Endodermal cell (in vitro differentiated cells): ENCODE measurements around the gene FLNC. TPM values are rescaled to one million over a fixed set of nuclear protein-coding genes. Genes with fewer than 3 reads are reported as not detected.

Experiments used
- DNase-seq: peaks from one replicate; pipeline ENCODE4 v3.0.0-alpha.2; 2017
- H3K27ac ChIP-seq: 2 replicates; pipeline ENCODE4 v1.5.1; 2013; ENCODE audit warnings: mild to moderate bottlenecking, low read depth, low read length, moderate library complexity
- H3K27me3 ChIP-seq: 2 replicates; pipeline ENCODE4 v1.6.1; 2013; ENCODE audit warnings: mild to moderate bottlenecking, low read length, moderate library complexity; ENCODE audit not compliant: insufficient read depth, control insufficient read depth, poor library complexity, severe bottlenecking
- H3K36me3 ChIP-seq: 2 replicates; pipeline ENCODE4 v1.7.0; 2013; ENCODE audit warnings: mild to moderate bottlenecking, low read length, moderate library complexity; ENCODE audit not compliant: control insufficient read depth, insufficient read depth
- H3K4me1 ChIP-seq: one replicate; pipeline ENCODE4 v1.7.0; 2013; ENCODE audit warnings: low read length; ENCODE audit not compliant: control insufficient read depth, insufficient read depth
- H3K4me3 ChIP-seq: 2 replicates; pipeline ENCODE4 v1.5.1; 2013; ENCODE audit warnings: mild to moderate bottlenecking, low read length, moderate library complexity
- H3K9ac ChIP-seq: 2 replicates; pipeline ENCODE4 v1.6.1; 2013; ENCODE audit warnings: mild to moderate bottlenecking, low read length, moderate library complexity; ENCODE audit not compliant: poor library complexity, severe bottlenecking; ENCODE audit errors: extremely low read depth
- H3K9me3 ChIP-seq: 2 replicates; pipeline ENCODE4 v1.6.1; 2013; ENCODE audit warnings: mild to moderate bottlenecking, low read length, moderate library complexity; ENCODE audit not compliant: control insufficient read depth
- H3K27ac Mint-ChIP-seq: 2 replicates; pipeline ENCODE4 v1.8.0; 2020; ENCODE audit warnings: mixed read lengths
- H3K27me3 Mint-ChIP-seq: 2 replicates; pipeline ENCODE4 v1.8.0; 2021; ENCODE audit warnings: mild to moderate bottlenecking, mixed read lengths; ENCODE audit not compliant: insufficient read depth
- H3K36me3 Mint-ChIP-seq: 2 replicates; pipeline ENCODE4 v1.8.0; 2020; ENCODE audit warnings: low read depth, mixed read lengths
- H3K4me1 Mint-ChIP-seq: 2 replicates; pipeline ENCODE4 v1.8.0; 2020; ENCODE audit warnings: mixed read lengths
- H3K4me3 Mint-ChIP-seq: 2 replicates; pipeline ENCODE4 v1.8.0; 2020; ENCODE audit warnings: mild to moderate bottlenecking, moderate library complexity, mixed read lengths
- H3K9me3 Mint-ChIP-seq: 2 replicates; pipeline ENCODE4 v1.8.0; 2020; ENCODE audit warnings: mild to moderate bottlenecking, mixed read lengths
- WGBS, 2 experiments: methylation state at CpG; one replicate each; pipeline versions ENCODE4 v1.1.5 to v1.1.7; 2013; ENCODE audit warnings: missing lambda C conversion rate in 2 of 2, mixed read lengths in 1 of 2; ENCODE audit not compliant: insufficient coverage in 1 of 2, insufficient read length in 1 of 2; 5-methylcytosine and 5-hydroxymethylcytosine counted together
- total RNA-seq, 2 donors: library from RNA; stranded (reverse); fragmentation: NEBNext Ultra II Directional in 1 of 2; extraction: Animal tissue kit (Norgen Biotek cat#: 25700) in 1 of 2; gene quantifications; 2 replicates in 1 of 2; 3 replicates in 1 of 2; pipeline ENCODE4 v1.2.1, GENCODE V29; 2021
- TF ChIP-seq, protein P1 (sequence below): fragments of 200-600 bp; sonication (generic); conservative IDR thresholded peaks from 2 replicates; pipeline ENCODE4 v1.5.0; 2021; ENCODE audit warnings: antibody characterized with exemption, mild to moderate bottlenecking

The FLNC gene
- total RNA-seq, 2 donors from 2014 or later, result 6.6 to 11.5 TPM

DNA sequence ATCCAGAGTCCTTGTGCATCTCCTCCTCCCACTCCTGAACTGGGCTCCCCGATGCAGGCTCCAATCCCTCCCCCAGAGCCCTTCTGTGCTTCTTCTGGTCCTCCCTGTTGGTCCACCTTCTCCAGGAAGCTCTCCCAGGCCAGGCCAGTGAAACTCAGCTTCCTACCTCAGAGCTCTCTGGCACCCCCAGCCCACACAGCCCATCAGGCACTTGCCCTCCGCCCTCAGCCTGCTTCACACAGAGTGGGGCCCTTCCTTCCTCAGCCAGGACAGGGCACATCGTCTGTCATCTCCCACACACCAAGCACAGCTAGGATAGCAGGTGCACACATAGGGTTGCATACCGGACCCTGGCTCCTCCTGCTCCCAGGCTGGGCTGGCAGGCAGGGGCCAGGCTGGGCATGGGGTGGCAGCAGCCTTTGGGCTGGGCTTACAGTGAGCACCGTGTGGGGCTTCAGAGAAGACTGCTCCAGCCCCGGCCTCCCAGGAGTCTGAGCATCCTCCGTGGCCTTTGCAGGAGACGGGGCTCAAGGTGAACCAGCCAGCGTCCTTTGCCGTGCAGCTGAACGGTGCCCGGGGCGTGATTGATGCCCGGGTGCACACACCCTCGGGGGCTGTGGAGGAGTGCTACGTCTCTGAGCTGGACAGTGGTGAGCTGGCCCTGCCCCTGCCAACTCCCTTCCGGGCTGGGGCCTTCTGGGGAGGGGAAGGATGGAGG lies 26.0 kb downstream of the FLNC start:
- no peak overlapping the region for H3K27ac Mint-ChIP-seq
- no peaks in the 10 kb centered on the region for H3K27me3 Mint-ChIP-seq

DNA sequence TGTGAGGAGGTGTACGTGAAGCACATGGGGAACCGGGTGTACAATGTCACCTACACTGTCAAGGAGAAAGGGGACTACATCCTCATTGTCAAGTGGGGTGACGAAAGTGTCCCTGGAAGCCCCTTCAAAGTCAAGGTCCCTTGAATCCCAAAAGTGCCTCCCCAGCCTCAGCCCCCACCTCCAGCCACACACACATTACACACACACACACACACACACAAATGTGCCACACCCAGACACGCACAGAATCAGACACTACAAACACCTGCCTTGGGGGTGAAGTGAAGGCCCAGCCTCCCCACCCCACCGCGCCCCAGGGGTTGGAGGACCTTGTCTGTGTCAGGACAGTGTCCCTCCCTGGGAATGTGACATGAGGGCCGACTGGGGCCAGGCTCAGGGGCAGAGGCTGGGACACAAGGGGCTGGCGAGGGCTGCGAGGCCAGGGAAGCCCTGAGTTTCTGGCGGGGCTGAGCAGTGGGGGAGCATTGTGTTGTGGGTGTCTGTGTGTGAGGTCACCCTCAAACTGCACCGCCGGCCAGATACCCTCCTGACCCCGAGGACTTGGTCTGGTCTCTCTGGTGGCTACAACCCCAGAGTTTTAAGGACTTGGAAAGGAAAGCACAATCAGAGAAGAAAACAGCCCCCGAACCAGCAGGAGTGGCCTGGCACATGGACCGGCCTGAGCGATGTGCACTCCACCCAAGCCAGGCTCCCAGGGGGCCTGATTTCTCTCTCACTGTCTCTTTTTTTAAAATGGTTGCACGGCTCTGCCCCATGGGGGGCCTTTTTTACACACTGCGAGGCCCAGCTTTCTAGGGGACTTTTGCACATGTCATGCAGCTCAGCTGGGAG lies 28.4 kb downstream of the FLNC start:
- no peaks in the 10 kb centered on the region for H3K36me3 Mint-ChIP-seq
- Histone ChIP-seq H3K9me3 (no peaks in the 10 kb centered on the region), H3K4me3 (no peak overlapping the region), H3K27ac (no peak overlapping the region), H3K4me1 (no peaks in the 10 kb centered on the region), H3K9ac (no peak overlapping the region), H3K27me3 (no peaks in the 10 kb centered on the region), H3K36me3 (peaks cover 9% of the 10 kb centered on the region)
- peaks cover 7% of the 10 kb centered on the region for H3K4me1 Mint-ChIP-seq
- H3K4me3 Mint-ChIP-seq, result no peak overlapping the region
- TF ChIP-seq, protein P1, sequence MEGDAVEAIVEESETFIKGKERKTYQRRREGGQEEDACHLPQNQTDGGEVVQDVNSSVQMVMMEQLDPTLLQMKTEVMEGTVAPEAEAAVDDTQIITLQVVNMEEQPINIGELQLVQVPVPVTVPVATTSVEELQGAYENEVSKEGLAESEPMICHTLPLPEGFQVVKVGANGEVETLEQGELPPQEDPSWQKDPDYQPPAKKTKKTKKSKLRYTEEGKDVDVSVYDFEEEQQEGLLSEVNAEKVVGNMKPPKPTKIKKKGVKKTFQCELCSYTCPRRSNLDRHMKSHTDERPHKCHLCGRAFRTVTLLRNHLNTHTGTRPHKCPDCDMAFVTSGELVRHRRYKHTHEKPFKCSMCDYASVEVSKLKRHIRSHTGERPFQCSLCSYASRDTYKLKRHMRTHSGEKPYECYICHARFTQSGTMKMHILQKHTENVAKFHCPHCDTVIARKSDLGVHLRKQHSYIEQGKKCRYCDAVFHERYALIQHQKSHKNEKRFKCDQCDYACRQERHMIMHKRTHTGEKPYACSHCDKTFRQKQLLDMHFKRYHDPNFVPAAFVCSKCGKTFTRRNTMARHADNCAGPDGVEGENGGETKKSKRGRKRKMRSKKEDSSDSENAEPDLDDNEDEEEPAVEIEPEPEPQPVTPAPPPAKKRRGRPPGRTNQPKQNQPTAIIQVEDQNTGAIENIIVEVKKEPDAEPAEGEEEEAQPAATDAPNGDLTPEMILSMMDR, result no peak
- 93 to 96% methylated on average over 8 to 18 of the region's 18 CpGs for WGBS, 2 experiments
- DNase-seq, result no peak
- H3K27me3 Mint-ChIP-seq, result no peaks in the 10 kb centered on the region
- no peak overlapping the region for H3K27ac Mint-ChIP-seq
- H3K9me3 Mint-ChIP-seq, result no peaks in the 10 kb centered on the region

More for the DNA sequence above, 26.0 kb downstream of the FLNC start:
- Mint-ChIP-seq H3K4me1 (peaks cover 7% of the 10 kb centered on the region), H3K36me3 (peaks cover 2% of the 10 kb centered on the region), H3K9me3 (no peaks in the 10 kb centered on the region), H3K4me3 (no peak overlapping the region)
- peaks cover 9% of the 10 kb centered on the region for H3K36me3 ChIP-seq
- DNase-seq, result no peak
- WGBS, 2 experiments, result 83 to 90% methylated on average over 3 to 17 of the region's 17 CpGs
- H3K4me1 ChIP-seq, result no peaks in the 10 kb centered on the region
- no peaks in the 10 kb centered on the region for H3K9me3 ChIP-seq
- H3K27me3 ChIP-seq, result no peaks in the 10 kb centered on the region
- H3K9ac ChIP-seq, result no peak overlapping the region
- no peak overlapping the region for H3K4me3 ChIP-seq
- no peak overlapping the region for H3K27ac ChIP-seq
- TF ChIP-seq, protein P1, result no peak

DNA sequence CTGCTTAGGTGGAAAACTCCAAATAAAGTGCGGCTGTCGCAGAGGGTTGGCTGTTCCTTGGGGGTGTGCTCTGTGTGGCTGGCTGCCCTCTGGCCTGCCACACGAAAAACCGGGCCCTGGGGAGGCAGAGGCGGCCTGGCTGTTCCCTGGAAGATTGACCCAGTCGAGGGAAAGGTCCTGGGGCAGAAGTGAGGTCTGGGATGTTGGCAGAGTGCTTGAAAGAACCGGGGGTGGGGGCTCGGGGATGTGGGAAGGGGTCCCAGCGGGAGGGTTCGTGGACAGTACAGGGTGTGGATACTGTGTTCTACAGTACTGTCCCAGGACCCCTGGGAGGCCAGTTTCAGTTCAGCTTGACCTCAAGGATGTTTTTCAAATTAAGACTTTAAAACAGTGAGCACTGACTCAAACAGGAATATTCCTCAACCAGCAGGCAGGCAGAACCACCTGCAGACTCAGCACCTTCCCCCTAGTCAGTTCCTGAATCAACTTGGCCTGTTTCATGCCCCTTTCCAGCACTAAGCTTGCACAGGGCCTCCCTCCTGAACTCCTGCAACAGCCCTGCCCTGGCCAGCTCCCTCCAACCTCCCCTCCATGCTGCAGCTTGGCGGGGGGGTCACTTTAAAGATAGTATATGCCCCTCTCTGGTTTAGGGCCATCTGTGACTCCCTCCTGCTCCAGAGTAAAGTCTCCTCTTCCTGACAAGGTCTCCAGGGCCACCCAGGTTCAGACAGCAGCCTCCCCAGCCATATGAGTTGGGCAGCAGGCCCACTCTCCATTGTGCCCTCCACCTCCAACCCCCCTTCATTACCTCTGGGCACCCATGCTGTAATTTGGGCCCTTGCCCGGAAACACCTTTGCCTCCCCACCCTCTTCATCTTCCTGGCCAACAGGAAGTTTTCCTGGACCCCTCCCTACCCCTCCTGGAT lies 29.3 kb downstream of the FLNC start:
- 90 to 98% methylated on average over 9 to 12 of the region's 12 CpGs for WGBS, 2 experiments
- no peaks in the 10 kb centered on the region for H3K9me3 Mint-ChIP-seq
- Histone ChIP-seq H3K9ac (no peak overlapping the region), H3K9me3 (no peaks in the 10 kb centered on the region), H3K4me3 (no peak overlapping the region), H3K36me3 (peaks cover 9% of the 10 kb centered on the region), H3K4me1 (no peaks in the 10 kb centered on the region), H3K27ac (no peak overlapping the region), H3K27me3 (no peaks in the 10 kb centered on the region)
- no peaks in the 10 kb centered on the region for H3K27me3 Mint-ChIP-seq
- no peak for DNase-seq
- peaks cover 12% of the 10 kb centered on the region for H3K4me1 Mint-ChIP-seq
- H3K27ac Mint-ChIP-seq, result peak overlapping the region; percentile 21
- TF ChIP-seq, protein P1, result no peak
- H3K36me3 Mint-ChIP-seq, result no peaks in the 10 kb centered on the region
- no peak overlapping the region for H3K4me3 Mint-ChIP-seq
